NCI-H345 (cell line): ENCODE measurements around the gene MX1.
"Not testable (repeated sequence)": the region's sequence is repeated elsewhere in the genome, so short reads cannot be mapped to it uniquely, and the experiment has no call there.

Experiments
- DNase-seq: peaks from one replicate; lab custom pipeline; 2025; lab: John Stamatoyannopoulos, UW

The MX1 gene

DNA sequence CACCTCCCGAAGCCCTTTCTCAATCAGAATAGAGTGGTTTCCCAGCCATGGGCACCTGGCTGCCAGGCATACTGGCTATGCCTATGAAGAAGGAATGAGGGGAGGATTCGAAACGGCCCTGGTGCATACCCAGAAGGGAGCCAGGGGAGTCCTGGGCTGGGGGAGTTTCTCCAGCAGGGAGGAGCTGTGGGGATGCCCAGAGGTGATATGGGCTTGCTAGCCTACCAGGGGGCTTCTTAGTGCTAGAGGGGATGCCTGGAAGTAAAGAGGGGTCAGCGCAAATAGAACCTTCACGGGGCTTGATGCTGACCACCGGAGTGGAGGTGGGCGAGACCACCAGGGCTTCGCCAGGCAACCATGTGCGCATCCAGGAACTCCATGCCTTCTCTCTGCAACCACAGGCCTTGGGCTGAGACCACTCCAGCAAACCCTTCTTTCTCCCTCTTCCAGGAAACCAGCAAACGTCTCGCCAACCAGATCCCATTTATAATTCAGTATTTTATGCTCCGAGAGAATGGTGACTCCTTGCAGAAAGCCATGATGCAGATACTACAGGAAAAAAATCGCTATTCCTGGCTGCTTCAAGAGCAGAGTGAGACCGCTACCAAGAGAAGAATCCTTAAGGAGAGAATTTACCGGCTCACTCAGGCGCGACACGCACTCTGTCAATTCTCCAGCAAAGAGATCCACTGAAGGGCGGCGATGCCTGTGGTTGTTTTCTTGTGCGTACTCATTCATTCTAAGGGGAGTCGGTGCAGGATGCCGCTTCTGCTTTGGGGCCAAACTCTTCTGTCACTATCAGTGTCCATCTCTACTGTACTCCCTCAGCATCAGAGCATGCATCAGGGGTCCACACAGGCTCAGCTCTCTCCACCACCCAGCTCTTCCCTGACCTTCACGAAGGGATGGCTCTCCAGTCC, 18.2 kb upstream of the MX1 start:
- no peak for DNase-seq

DNA sequence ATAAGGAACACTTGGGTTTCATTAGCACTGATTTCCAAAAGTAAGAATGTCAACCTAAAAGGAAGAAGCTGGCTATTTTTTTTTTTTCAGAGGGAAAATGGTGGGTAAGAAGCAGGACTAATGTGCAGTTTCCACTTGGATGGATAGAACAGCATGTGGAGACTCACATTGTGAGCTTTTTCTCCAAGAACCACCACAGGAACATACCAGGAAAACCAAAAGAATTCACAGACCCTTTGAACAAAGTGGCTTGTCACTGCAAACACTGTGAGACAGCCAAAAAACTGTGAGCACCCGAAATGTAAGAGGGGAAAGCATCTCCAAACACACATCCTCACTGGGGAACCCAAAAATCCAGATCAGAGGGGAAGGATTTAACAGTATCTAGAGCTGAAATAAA, 15.7 kb upstream of the MX1 start:
- no peak for DNase-seq

DNA sequence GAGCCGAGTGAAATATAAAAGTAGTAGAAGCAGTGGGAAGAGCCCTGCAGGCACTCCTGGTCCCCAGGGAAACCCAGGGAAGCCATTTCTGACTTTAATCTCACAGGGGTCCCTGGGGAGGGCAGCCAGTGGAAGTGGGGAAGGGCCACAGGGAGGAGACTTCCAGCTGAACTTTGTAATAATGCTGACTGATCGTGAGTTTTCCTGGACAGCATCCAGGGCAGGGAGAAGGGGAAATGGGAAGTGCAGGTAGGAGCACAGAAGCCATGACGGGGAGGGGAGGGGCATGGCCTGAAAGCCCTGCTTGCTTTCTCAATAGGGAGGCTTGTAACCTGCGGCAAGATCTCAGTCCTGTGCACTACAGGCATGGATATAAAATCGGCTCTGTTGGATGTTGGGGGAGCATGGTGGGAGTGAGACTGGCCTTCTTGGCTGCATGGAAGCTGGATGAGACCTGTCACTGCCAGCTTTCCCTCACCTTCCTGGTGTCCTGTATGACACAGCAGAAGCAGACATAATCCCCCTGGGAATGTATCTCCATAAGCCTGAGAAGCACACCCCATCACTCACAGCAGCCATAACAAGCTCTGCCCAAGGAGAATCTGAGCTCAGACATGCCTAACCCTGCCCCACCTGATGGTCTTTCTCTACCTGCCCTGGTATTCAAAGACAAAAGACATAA, 15.1 kb upstream of the MX1 start:
- no peak for DNase-seq

DNA sequence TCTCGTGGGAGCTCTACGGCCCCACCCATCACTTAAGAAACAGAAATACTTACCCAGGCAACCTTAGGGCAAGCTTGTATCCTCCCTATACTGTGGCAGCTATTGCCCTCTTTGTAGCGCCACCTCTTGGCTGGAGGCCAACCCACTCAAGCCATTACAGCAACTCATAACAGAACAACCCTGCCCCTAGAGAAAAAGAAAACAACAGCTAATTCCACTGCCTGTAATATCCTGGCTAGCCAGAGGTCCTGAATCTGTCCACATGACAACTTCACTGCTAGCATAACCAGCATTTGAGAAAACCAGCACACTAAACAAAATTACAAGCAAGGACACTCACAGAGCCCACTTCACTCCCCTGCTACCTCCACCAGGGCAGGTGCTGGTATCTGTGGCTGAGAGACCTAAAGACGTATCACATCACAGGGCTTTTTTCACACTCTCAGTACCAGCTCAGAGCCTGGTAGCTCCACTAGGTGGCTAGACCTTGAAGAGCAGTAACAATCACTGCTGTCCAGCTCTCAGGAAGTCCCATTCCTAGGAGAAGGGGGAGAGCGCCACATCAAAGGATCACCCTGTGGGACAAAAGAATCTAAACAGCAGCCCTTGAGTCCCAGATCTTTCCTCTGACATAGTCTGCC, 14.5 kb upstream of the MX1 start:
- peak; percentile 15 for DNase-seq

DNA sequence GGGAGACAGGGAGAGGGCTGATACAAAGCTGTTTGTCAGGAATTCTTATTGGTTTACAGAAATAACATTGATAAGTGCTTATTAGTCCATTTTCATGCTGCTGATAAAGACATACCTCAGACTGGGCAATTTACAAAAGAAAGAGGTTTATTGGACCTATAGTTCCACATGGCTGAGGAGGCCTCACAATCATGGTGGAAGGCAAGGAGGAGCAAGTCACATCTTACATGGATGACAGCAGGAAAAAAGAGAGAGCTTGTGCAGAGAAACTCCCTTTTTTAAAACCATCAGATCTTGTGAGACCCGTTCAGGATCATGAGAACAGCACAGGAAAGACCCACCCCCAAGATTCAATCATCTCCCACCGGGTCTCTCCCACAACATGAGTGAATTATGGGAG, 8.5 kb upstream of the MX1 start:
- DNase-seq, result not testable (repeated sequence)

DNA sequence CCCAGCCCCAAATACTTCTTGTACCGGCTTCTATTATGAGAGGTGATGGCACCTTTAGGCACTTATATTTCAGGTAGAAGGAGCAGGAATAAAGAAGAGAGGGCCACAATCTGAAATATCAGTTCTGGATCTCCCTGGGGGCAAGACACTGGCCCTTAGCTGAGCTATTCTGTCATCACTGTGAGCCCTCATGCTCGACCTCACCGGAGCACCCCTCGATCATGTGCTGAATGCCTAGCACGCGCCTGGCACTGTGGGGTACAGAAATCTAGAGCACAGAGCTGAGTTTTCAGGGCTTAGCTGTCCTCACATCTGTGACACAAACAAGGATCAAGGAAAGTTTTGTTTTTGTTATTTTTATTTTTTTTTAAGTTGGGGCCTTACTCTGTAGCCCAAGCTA, 7.6 kb upstream of the MX1 start:
- DNase-seq, result no peak

DNA sequence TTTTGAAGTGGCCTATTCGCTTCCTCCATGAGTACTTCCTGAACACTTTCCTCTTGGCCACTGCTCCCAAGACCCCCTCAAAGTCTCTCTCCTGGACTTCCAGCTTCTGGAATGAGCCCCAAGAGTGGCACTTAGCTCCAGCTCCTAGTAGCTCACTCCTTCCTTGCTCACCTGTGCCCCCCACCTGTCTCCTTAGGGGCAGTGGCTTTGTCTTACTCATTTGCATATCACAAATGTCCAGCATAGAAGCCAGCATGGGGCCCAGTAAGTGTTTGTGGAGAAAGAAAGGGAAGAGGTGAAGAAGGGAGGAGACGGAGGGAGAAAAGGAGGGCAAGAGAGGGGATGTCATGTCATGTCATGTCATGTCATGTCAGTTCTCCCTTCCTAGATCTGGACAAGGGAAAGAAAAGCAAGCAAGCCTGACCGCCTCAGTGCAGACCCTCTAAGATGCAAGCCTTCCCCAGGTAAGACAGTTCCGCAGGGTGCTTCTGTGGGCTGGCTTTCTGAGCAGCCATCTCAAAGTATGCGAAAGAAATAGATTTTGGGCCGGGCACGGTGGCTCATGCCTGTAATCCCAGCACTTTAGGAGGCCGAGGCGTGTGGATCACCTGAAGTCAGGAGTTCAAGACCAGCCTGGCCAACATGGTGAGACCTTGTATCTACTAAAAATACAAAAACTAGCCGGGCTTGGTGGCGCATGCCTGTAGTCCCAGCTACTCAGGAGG, 6.9 kb upstream of the MX1 start:
- no peak for DNase-seq

DNA sequence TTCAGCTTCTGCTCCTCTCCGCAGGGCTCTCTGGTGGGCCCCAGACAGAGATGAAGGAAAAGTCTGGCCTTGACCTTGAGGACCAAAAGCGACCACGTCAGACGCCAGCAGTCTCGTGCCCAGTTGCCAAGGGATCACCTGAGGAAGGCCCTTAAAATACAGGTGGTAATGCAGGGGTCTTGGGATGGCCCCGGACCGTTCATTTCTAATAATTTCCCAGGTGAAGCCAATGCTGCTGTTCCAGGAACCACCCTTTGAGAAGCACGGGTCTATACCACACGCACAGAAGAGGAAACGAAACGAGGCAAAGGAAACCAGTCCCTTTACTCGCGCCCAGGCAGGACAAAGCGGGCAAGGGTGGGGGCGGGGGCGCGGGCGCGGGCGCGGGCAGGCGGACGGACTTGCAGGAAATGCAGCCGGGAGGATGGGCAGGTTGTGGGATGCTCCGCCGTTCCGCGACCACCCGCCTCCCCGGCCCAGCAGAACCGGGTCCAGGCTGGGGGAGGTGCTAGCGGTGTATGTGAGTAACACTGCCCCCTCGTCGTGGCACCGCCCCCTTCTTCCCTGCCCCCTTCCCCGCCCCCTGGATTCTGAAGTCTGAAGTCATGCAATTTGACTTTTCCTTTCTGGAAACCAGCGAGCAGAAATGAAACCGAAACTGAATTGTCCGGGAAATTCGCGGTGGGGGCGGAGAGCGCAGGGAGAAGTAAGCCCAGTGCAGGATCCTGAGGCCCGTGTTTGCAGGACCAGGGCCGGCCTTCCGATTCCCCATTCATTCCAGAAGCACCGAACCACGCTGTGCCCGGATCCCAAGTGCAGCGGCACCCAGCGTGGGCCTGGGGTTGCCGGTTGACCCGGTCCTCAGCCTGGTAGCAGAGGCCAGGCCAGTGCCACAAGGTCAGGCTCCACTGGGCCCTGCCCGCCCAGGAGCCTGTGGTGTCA, 5.8 kb upstream of the MX1 start:
- peak; percentile 78 for DNase-seq

DNA sequence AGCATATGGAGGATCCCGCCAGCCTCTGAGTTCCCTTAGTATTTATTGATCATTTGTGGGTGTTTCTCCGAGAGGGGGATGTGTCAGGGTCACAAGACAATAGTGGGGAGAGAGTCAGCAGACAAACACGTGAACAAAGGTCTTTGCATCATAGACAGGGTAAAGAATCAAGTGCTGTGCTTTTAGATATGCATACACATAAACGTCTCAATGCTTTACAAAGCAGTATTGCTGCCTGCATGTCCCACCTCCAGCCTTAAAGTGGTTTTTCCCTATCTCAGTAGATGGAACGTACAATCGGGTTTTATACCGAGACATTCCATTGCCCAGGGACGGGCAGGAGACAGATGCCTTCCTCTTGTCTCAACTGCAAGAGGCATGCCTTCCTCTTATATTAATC, 5.0 kb upstream of the MX1 start:
- DNase-seq, result not testable (repeated sequence)

DNA sequence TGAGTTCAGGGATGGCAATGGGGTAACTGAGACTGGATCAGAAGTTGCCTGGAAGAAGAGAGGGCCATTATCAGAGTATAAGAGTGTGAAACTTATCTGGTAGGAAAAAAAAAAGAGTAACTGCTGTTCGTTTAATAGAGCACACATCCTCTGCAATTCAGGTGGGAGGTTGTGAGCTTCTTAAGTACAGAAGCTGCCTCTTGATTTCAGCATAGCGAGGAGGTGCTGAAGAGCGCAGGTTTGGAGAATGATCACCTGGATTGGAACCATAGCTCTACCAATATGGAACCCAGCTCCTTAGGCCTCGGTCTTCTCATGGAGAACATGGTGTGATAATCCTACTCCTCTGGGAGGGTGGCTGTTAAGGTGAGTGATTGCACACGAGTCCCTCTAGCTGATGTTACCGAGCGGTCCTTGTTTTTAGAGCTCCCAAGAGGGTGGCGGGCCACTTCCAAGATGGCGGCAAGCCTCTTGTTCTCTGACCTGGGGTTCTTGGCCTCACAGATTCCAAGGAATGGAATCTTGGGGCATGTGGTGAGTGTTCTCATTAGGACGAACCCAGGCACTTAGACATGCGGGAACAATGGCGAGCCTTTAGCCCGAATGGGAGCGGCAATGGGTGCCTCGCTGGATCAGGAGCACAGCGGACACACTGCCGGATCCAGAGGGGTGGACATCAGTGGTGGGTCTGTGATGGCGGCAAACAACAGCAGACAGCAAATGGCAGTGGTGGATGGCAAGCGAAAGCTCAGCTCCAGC, 3.3 kb upstream of the MX1 start:
- no peak for DNase-seq

DNA sequence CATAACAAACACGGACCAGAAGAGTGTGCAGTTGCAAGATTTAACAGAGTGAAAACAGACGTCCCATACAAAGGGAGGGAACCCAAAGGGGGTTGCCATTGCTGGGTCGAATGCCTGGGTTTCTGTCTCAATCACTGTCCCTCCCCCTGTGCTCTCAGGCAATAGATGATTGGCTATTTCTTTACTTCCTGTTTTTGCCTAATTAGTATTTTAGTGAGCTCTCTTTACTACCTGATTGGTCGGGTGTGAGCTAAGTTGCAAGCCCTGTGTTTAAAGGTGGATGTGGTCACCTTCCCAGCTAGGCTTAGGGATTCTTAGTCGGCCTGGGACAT, 2.8 kb upstream of the MX1 start:
- DNase-seq, result not testable (repeated sequence)

DNA sequence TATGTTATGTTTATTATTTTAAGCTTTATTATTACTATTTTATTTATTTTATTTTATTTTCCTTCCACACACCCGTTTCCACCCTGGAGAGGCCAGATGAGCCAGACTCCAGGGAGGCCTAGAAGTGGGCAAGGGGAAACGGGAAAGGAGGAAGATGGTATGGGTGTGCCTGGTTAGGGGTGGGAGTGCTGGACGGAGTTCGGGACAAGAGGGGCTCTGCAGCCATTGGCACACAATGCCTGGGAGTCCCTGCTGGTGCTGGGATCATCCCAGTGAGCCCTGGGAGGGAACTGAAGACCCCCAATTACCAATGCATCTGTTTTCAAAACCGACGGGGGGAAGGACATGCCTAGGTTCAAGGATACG, 468 bp upstream of the MX1 start:
- DNase-seq, result no peak

DNA sequence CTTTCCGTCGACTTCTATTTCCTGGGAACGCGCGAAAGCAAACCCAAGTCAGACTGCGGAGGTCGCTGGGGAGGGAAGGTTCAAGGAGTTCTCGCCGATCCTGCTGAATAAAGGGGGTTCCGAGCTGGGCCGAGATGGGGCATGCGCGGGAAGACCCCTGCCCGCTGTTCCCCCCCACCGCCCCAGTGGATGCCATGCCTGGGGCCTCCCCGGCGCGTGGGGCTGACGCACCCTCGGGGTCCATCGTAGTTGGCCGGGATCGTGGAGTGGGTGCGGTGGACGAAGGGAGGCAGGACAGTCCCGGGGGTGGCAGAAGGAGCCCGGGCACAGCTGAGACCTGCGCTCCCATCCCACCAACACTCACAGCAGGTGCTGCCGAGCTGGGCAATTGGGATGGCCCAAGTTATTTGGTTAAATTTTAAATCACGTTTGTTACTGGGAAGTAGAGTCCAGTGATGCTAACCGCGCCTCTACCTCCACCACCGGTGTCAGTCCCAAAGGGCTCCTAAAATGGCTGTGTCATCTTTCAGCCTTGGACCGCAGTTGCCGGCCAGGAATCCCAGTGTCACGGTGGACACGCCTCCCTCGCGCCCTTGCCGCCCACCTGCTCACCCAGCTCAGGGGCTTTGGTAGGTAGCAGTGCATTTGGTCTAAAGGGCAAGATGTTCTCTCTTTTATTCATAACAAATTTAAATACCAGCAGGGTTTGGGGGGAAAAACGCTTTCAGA, 801 bp downstream of the MX1 start:
- DNase-seq, result no peak

DNA sequence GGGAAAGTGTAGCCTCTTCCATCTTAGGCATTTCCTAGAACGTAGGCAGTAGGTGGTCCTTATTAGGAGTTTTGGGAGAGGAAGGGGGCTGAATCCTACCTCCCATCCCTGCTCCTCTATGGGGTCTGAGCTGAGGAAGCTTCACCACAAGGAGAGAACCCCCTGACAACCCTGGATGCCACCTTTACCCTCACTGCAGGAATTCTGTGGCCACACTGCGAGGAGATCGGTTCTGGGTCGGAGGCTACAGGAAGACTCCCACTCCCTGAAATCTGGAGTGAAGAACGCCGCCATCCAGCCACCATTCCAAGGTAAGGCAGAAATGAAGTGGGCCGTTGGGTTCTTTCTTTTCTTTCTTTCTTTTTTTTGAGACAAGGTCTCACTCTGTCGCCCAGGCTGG, 1.5 kb downstream of the MX1 start:
- DNase-seq, result no peak

DNA sequence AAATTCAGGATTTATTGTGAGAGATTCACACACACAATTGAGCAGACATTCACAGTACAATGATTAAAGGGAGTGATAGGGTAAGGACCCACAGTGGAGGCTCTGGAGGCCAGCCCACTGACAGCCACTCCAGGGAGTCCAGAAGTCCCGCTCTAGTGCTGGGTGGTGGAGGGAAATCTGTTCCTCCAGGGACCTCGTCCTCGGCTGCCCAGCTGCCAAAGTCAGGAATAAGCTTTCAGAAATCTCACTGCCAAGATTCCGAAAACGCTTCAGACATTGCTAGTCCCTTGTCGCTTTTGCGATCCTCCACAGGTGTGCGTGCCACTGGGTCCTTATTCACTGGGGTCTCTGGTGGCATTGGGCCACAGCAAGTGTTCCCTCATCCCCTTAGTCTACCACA, 2.3 kb downstream of the MX1 start:
- DNase-seq, result no peak

DNA sequence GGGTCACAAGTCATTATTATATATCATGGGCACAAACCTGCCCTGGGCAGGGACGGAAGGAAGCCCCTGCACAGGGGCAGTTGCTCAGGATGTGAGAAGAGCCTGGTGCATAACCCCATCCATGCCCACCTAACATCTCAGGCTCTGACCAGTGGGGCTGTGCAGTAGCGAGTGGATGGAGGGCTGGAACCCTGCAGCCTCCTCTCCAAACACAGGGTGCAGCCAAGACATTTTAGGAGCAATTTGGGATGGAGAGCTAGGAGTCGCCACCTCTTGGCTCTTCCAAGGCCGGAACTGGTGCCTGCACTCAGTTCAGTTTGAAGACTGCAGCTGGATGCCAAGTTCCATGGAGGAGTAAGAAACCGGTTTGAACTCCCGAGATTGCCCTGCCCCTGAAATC, 2.8 kb downstream of the MX1 start:
- no peak for DNase-seq

DNA sequence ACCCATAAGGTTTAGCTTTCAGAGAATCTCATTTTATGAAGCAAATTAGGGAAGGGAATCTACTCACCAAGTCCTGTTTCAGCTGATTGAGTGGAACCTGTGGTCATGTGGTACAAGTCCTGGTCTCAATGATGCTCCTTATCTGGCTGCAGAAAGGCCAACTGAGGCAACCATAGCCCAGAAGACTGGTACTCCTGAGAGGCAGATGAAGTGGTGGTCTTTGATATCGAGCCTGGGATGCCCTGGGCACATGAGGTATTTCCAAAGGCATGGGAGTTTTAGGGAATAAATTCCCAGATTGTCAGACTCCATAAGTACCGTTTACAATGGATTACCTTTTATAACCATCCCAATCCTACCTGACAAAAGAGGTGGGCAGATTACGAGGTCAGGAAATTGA, 3.3 kb downstream of the MX1 start:
- DNase-seq, result no peak

DNA sequence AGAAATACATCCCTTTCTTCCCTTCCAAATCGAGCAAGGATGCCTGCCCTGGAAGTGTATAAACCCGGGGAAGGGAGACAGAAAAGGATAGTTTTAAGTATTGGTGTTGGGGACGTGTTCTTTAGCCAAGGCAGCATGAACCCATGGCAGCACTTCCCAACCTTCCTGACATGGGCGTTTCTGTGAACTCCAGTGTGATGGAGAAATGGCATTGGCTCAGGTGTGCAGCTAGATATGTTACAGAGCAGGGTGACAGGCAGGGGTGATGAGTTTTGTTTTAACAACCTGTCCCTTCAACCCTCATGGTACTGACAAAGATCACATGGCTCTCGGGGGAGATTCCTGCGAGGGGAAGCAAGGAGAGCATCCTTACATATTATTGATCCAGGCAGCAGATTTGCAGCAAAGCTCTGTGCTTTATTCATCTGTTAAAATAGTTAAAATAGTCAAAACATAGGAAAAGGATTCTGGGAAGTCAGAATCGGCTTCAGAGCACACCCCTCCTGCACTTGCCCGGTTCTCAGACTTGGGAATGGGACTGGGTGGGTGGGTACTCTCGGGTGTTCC, 4.0 kb downstream of the MX1 start:
- DNase-seq, result no peak

DNA sequence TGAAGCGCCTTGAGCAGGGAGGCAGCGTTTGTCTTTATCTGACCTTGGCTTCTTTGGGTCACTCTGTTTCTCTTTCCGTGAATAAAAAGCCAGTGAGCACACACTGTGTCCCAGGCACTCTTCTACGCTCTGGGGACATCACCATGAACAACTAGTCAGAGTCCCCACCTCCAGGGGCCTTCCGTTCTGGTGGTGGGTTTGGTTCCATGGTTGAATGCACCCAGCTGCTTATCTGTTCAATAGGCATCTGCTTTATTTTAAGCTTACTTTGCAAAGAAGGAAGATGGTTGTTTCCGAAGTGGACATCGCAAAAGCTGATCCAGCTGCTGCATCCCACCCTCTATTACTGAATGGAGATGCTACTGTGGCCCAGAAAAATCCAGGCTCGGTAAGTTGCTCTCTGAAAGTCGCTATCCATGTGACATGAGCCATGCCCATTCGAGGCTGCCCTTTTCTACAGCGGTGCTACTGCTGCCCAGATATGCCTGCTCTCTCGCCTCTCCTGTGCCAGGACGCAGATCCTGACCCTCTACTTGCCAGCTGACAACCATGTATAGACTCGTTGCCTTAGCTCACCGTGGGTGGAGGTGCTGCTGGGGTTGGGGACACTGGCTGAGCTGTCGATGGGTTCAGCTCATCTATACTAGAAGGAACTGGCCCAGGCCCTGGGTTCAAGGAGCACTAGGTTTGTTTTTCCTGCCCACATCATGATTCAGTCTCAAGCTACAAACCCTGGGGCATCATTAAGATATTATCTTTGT, 5.9 kb downstream of the MX1 start:
- DNase-seq, result no peak
